HG02759 (cell line): ENCODE data around the gene PDE4D.

Experiments used
- ATAC-seq: cut with Tn5 transposase; IDR thresholded peaks from one replicate; pipeline ENCODE4 v1.9.1; 2021; ENCODE audit warnings: mild to moderate bottlenecking, moderate library complexity; ENCODE audit not compliant: unreplicated experiment

The PDE4D gene

DNA sequence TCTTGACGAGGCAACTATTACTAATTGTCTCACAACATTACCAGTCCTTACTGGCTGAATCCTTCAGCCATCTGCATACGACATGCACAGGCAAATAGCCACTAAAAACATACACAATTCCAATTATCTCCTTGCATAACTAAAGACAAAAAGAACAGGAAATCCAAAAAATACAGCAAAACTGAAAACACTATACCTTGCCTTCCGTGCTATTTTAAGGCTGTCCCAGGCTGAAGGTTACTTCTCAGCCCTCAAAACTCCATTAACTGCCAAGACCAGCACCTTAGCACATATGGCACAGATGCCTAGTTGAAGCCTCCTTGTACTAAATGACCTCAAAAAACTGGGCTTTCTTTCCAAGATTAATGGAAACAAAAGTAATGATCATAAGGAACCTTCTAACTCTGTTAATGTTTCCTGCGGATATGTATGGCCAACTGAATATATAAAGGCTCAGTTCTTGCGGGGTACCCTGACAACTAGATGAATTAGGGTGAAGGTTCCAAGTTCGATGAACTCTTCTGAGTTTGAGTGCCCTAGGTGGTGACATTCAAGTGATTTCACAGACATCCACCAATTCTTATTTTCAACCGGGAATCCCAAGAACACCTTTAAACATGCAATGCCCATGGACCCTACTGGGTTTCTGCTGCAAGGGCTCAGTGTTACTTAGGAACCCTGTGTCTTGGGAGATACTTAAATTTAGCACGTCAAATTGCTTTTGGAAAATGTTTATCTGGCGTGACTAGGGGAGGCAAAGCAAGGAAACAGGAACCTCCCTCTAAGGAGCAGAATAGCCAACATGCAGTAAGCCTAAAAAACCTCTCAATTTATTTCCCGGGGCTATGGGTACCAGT, 855.4 kb downstream of the PDE4D start:
- ATAC-seq: no peak

- no peak for ATAC-seq
Measured at GRCh38 chr5:59037453-59037852, 856.1 kb downstream of the PDE4D start.

GRCh38 chr5:59037041-59037440, 856.5 kb downstream of the PDE4D start:
- ATAC-seq: no peak

- ATAC-seq: no peak
Measured at GRCh38 chr5:59036274-59036961, 857.1 kb downstream of the PDE4D start.

- ATAC-seq: no peak
Measured at GRCh38 chr5:59035681-59036080, 857.8 kb downstream of the PDE4D start.

- peak; percentile 37 for ATAC-seq
Measured at GRCh38 chr5:59034498-59035186, 858.9 kb downstream of the PDE4D start.

DNA sequence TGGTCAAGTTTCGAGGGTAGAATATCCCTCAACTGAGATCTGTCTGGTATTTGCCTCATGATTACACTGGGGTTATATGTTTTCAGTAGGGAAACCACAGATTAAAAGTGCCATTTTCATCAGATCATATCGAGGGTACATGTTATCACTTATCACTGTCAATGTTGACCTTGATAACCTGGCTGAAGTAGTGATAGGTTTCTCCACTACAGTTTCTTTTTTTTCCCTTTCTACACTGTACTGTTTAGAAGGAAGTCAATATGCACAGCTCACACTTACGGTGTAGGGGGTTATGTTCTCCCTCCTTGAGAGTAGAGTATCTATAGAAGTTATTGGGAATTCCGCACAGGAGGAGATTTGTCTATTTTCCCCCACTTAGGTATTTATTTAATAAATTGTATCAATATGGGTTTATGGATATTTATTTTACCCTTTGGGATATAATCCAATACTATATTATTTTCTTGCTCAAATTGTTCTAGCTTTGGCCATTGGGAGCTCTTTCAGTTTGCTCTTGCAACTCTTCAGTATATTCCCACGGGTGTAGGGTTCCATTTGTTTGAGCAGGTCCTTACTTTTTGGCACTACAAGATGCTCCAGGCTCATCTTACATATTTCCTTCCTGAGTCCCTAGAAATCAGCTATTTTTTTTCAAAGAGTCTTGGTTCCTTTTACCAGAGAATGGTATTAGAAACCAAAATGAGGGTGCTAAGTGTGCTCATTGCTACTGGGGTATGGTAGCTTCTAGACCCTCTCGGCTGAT, 866.2 kb downstream of the PDE4D start:
- ATAC-seq: no peak

DNA sequence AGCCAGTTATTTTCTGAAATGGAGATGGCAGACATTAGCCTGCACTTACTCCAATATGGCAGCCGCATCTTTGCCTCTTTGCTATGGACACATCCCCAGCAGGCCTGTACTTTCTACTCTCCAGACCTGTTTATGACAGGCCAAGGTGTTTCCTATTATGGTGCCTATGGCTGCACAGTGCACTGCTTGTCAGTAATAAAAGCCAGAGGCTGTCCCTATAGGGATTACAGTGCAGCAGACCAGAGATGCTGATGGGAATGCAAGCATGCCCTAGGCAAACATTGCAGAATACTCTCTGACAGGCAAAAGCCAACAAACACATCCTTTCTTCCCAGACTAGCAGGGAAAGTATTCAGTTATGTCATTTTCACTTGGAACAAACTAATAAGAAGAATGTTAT, 867.8 kb downstream of the PDE4D start:
- no peak for ATAC-seq

DNA sequence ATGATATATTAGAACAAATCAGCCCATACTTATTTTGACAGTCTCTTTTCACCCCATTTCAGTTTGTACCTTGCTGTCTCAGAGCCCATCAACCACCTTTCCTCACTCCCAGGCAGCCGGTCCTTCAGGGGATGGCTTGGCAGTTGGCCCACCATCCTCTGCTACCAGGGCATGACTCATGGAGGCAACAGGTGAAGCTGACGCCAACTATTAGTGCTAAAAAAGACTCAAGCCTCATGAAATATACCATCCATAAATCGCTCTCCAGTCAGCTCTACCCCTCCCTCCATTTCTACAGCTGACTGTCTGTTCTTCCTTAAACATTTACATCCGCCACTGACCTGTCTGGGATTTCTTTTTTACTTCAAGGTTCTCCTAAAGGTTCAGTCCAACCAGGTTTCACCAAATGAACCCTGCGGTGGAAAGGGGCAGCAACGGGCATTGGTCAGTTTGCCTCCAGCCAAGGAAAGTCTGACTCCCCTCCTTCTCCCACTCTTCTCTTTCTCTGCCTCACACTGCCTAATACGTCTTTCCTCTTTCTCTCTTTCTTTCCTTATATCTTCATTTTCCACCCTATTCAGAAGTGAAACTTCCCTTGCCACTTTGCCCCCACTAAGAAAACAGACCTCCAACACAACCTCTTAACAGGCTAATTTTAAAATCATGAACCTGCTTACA, 871.5 kb downstream of the PDE4D start:
- no peak for ATAC-seq

DNA sequence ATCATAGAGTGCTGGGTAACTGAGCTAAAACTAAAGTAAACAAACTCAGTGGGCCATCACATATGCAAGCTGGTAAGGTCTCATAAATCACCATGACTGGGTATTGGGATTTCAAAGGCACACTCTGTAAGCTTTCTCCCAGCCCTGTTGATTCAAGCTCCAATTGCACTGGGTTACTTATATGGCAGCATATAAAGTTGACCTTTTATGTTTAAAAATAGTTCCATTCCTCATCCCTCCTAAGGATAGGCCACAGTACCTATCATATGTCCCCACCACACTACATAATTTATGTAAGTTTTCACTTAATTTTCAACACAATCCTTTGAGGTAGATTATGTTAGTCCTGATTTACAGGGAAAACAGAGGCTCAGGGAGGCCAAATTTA, 872.2 kb downstream of the PDE4D start:
- no peak for ATAC-seq

DNA sequence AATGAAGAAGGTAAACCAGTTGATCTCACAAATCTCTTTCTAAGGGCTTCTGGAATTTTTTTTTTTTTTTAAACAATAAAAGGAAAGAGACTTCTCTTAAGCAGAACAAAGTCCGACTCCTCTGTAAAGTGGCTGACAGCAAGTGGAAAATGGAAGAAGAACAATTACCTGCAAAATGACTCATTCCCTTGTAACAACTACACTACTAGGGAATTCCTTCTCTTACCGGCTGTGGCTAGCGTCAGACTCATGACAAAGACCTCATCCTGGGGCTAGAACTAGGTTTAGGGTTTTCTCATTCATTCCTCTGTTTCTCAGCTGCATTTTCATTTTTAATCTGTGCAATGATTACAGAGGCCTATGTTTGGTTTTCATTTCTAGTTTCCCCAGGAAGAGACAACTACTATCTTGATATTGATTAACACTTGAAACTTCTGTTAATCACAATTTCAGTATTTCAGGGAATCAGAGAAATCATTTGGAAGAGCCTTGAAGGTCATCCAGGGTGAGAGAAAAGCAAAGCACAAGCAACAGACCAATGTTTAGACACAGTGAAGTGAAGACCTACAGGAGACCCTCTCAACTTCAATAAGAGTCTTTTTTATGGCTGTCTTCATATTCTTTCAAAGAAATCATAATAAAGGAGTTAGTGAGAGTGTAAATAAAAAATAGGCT, 872.8 kb downstream of the PDE4D start:
- ATAC-seq: no peak

GRCh38 chr5:59019078-59019477, 874.4 kb downstream of the PDE4D start:
- ATAC-seq: no peak

DNA sequence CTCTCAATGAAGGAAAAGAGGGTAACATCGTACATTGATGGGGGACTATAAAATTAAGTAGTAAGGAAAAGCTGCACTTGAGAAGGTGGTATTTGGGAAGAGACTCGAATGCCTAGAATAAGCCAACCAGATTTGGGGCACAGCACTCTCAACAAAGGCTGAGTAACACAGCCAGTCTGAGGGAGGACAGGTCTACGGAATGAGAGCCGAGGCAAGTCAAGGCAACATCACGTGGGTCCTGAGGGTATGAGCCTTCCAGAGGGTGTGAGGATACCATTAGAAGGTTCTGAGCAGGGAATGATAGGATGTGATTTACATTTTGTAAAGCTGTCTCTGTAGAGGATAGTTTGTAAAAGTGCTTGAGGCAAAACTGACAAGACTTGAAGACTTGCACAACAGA, 876.6 kb downstream of the PDE4D start:
- no peak for ATAC-seq

DNA sequence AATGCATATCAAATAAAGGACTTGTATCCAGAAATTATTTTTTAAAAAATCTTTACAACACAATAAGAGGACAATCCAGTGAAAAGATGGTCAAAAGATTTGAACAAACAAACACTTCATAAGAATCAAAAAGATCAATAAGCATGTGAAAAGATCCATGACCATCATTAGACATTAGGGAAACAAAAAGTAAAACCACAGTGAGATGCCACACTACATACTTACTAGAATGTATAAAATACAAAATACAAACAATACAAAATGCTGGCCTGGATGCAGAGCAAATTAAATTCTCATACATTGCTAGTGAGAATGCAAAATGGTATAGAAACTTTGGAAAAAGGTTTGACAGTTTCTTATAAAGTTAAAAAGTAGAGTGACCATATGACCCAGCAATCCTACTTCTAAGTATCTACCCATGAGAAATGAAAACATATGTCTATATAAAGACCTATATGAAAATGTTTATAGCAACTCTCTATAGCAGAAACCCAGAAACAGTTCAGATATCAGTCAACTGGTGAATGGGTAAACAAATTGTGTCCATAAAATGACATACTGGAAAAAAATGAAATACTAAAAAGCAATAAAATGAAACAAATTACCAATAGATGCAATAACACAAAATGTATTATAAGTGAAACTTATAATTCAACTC, 884.6 kb downstream of the PDE4D start:
- no peak for ATAC-seq

DNA sequence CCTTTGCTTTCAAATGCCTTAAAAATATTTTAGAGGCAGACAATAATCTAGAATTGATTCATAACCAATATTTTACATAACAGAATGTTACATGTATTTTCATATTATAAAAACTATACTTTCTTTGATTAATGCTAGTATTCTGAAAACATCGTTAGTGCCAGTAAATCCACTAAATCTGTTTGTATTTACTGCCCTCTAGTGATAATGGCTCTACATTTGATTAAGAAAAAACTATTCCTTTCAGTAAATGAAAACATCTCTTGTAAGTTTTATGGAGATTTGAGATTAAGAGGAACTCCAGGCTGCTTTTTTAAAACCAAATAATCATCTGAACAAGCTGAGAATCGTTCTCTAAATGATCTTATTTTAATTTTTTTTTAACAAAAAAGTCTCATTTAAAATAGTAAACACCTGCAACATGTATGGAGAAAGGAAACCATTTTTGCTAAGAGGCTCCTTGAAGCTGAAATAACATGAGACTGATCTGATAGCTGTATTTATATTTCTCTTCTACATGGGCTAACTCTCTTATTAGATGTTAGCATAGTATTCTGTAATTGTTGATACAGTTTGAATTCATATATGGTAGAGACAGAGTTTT, 886.0 kb downstream of the PDE4D start:
- ATAC-seq: no peak

GRCh38 chr5:59005934-59006701, 887.4 kb downstream of the PDE4D start:
- no peak for ATAC-seq

DNA sequence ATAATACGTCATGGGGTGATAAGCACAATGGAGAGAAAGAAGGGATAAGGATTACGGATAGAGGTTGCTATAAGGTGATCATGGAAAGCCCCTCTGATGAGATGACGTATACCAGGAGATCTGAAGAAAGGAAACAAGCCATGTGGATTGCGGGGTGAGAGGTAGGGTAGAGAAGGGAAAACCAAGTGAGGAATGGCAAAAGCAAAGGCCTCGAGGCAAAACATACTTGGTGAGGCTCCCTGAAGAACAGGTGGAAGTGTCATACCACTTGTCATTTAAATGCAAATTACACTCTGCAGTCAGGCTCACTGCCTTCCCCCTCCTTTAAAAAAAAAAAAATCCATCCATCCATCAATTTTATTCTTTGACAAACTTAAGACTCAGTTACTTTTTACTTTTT, 889.9 kb downstream of the PDE4D start:
- no peak for ATAC-seq

- ATAC-seq: no peak
Measured at GRCh38 chr5:59003124-59003523, 890.4 kb downstream of the PDE4D start.
